ENCODE measurements around the gene IGSF6. TPM values are rescaled to one million over a fixed set of nuclear protein-coding genes. Genes with fewer than 3 reads are reported as not detected.

The IGSF6 gene
- total and polyA plus RNA-seq, 2 of the 4 experiments (the other 2 are of a cell fraction) = not detected

GRCh38 chr16:21643785-21644184 lies 8.6 kb downstream of the IGSF6 start:
- Histone ChIP-seq H3K18ac (ENCODE audit: low read depth, low read length) (no peak overlapping the region), H3K36me3 (ENCODE audit: control insufficient read depth, insufficient read depth, low read length) (peaks cover 1% of the 10 kb centered on the region; the same call in 1 of the 2 replicates), H3K9me1 (ENCODE audit: insufficient read depth, low read length) (no peaks in the 10 kb centered on the region; the same call in 1 of the 2 replicates), H2AK9ac (replicated peaks; ENCODE audit: low read depth, low read length, poor library complexity) (no peak overlapping the region), H3K79me1 (ENCODE audit: low read depth in 1 of 2, low read length in 2 of 2) (peaks cover 27 to 51% of the 10 kb centered on the region in 2 experiments), H3K27me3 (ENCODE audit: control insufficient read depth, insufficient read depth, low read length) (no peaks in the 10 kb centered on the region), H2BK120ac (ENCODE audit: low read depth, low read length) (no peak overlapping the region), H2BK20ac (ENCODE audit: low read depth, low read length) (no peak overlapping the region), H4K8ac (ENCODE audit: low read depth in 2 of 2, low read length in 2 of 2) (no peak overlapping the region), H3K4me3 (ENCODE audit: insufficient read depth, low read depth, low read length) (no peak overlapping the region), H4K5ac (ENCODE audit: low read depth, low read length) (no peak overlapping the region), H4K91ac (ENCODE audit: insufficient read depth, low read depth, low read length) (no peak overlapping the region), H3K27ac (ENCODE audit: insufficient read depth, low read length) (no peak overlapping the region), H3K9me3 (ENCODE audit: control insufficient read depth, insufficient read depth, low read length) (no peaks in the 10 kb centered on the region), H2AFZ (replicated peaks; ENCODE audit: low read length, poor library complexity) (no peak overlapping the region), H3K9ac (ENCODE audit: low read depth, low read length) (no peak overlapping the region), H3K14ac (replicated peaks; ENCODE audit: low read depth, low read length) (no peak overlapping the region), H3K4ac (ENCODE audit: low read depth, low read length) (no peak overlapping the region), H2BK5ac (ENCODE audit: low read depth, low read length, poor library complexity, severe bottlenecking) (no peak overlapping the region), H2AK5ac (ENCODE audit: low read depth, low read length) (no peak overlapping the region), H3K56ac (ENCODE audit: extremely low read depth, insufficient read depth, low read length) (no peak overlapping the region), H3K4me1 (ENCODE audit: control insufficient read depth, insufficient read depth, low read length) (peaks cover 6% of the 10 kb centered on the region), H2BK15ac (ENCODE audit: low read depth, low read length) (no peak overlapping the region), H3K4me2 (ENCODE audit: low read depth, low read length) (no peak overlapping the region), H3K23ac (ENCODE audit: low read depth, low read length) (no peak overlapping the region), H4K20me1 (ENCODE audit: insufficient read depth, low read length) (peaks cover 13% of the 10 kb centered on the region; the same call in 1 of the 2 replicates)
- ChIA-PET CTCF (interaction anchor here (4.4 kb wide), 1 partner anchor 14 kb away, joined by 15 read pairs; no protein-coding TSS in a partner anchor), POLR2A (ENCODE audit: unreplicated experiment) (no interaction called here)
- WGBS, 2 experiments (ENCODE audit: extremely low coverage in 2 of 2, insufficient read length in 1 of 2) = no CpG with 5 or more reads among the region's 3 CpGs
- in situ Hi-C loops (cut with MboI; ENCODE audit: low sequenced_read_pairs) (no loop called here), dilution Hi-C loops (cut with HindIII; ENCODE audit: low sequenced_read_pairs, unreplicated experiment) (no loop called here), intact Hi-C loops (cut with micrococcal nuclease) (no loop called here)
- ATAC-seq (ENCODE audit: low read depth) = no peak
- DNase-seq = no peak
- BruUV-seq (replicated peaks) = no TSS peak
- TF ChIP-seq RAD21 (IDR thresholded peaks at IDR 0.05; ENCODE audit: low read length) (no peak), RCOR1 (IDR thresholded peaks at IDR 0.05; ENCODE audit: insufficient replicate concordance, low read length) (no peak), FOS (IDR thresholded peaks at IDR 0.05; ENCODE audit: low read depth, low read length) (no peak), RFX5 (IDR thresholded peaks at IDR 0.05; ENCODE audit: low read depth, low read length) (no peak), ELK1 (IDR thresholded peaks at IDR 0.05; ENCODE audit: borderline replicate concordance, low read depth, low read length) (no peak)

Measured in IMR-90 (cell line).